Keratinocyte (primary cell): Measurements from ENCODE around the gene FAM43B.

Source experiments
- CTCF ChIP-seq, 3 experiments: IDR thresholded peaks in 1 of 3; conservative IDR thresholded peaks in 1 of 3; optimal IDR thresholded peaks in 1 of 3; 2 replicates in 2 of 3; 3 replicates in 1 of 3; pipeline versions ENCODE3 to v1.5.1; 2011; ENCODE audit warnings: low read length in 3 of 3, mild to moderate bottlenecking in 3 of 3, moderate library complexity in 2 of 3, control low read depth in 1 of 3, inconsistent platforms in 1 of 3; ENCODE audit not compliant: insufficient read depth in 2 of 3; ENCODE audit errors: extremely low read depth in 1 of 3
- EZH2 ChIP-seq: IDR thresholded peaks from one replicate; pipeline ENCODE4 v1.6.1; 2012; ENCODE audit warnings: inconsistent platforms, mild to moderate bottlenecking, low read length, moderate library complexity

GRCh38 chr1:20574686-20575540 is 22.5 kb downstream of the FAM43B start:
- peak; percentile 84 to 94 (median 88) for TF ChIP-seq CTCF (optimal IDR thresholded peaks at IDR 0.05 in 1 of 3, IDR thresholded peaks at IDR 0.05 in 1 of 3, conservative IDR thresholded peaks at IDR 0.05 in 1 of 3; ENCODE audit: extremely low read depth in 1 of 3, insufficient read depth in 2 of 3, low read length in 3 of 3)
- no peak for TF ChIP-seq EZH2
